PC-9 (cell line): Measurements from ENCODE around the gene ROPN1B. TPM values are rescaled to one million over a fixed set of nuclear protein-coding genes. Genes with fewer than 3 reads are reported as not detected.
"Not testable (repeated sequence)": the region's sequence is repeated elsewhere in the genome, so short reads cannot be mapped to it uniquely, and the experiment has no call there.

ENCODE experiments used
- BruUV-seq: library from RNA; stranded (reverse); fragments of 400-500 nt; replicated peaks from 2 replicates; lab custom pipeline; 2021; lab: Mats Ljungman, UMichigan
- CTCF ChIA-PET: fragments of 300-600 bp; sonication (Branson Sonifier 250); formaldehyde crosslinking; loops from one replicate; lab custom pipeline; 2022; ENCODE audit warnings: antibody characterized with exemption; lab: Charles Lee
- POLR2A ChIA-PET: fragments of 300-600 bp; sonication (Branson Sonifier 250); formaldehyde crosslinking; loops from one replicate; lab custom pipeline; 2022; ENCODE audit warnings: antibody characterized with exemption; ENCODE audit not compliant: unreplicated experiment; lab: Charles Lee
- DNase-seq, 2 experiments: peaks; one replicate each; pipeline versions ENCODE4 v3.0.0 to v3.0.0-alpha.2; 2015 to 2022; ENCODE audit warnings: mixed read lengths in 1 of 2
- H2AFZ ChIP-seq: fragments of 200-600 bp; sonication (generic); 2 replicates; pipeline ENCODE4 v1.8.1; 2017; ENCODE audit warnings: antibody characterized with exemption
- H3F3A ChIP-seq: fragments of 200-600 bp; sonication (generic); 2 replicates; pipeline ENCODE4 v1.8.1; 2017; ENCODE audit warnings: antibody characterized with exemption, mild to moderate bottlenecking, low read depth; ENCODE audit not compliant: insufficient read depth
- H3K27ac ChIP-seq: fragments of 200-600 bp; sonication (generic); 2 replicates; pipeline ENCODE4 v1.6.1; 2016; ENCODE audit warnings: mixed run types
- H3K27me3 ChIP-seq: fragments of 200-600 bp; sonication (generic); 2 replicates; pipeline ENCODE4 v1.6.1; 2016; ENCODE audit warnings: low read depth, mixed run types; ENCODE audit not compliant: insufficient read depth
- H3K36me3 ChIP-seq: fragments of 200-600 bp; sonication (generic); 2 replicates; pipeline ENCODE4 v1.6.1; 2016; ENCODE audit warnings: low read depth, mixed run types
- H3K4me1 ChIP-seq: fragments of 200-600 bp; sonication (generic); replicated peaks from 2 replicates; pipeline ENCODE4 v1.6.1; 2016; ENCODE audit warnings: mixed run types; ENCODE audit not compliant: insufficient read depth
- H3K4me2 ChIP-seq: fragments of 200-600 bp; sonication (generic); 2 replicates; pipeline ENCODE4 v1.6.1; 2017; ENCODE audit warnings: mixed run types
- H3K4me3 ChIP-seq: fragments of 200-600 bp; sonication (generic); 2 replicates; pipeline ENCODE4 v1.6.1; 2016; ENCODE audit warnings: mixed run types
- H3K79me2 ChIP-seq: fragments of 200-600 bp; sonication (generic); 2 replicates; pipeline ENCODE4 v1.6.1; 2017; ENCODE audit warnings: low read depth, mixed run types
- H3K9me2 ChIP-seq: fragments of 200-600 bp; sonication (generic); 2 replicates; pipeline ENCODE4 v1.8.1; 2017; ENCODE audit warnings: mild to moderate bottlenecking; ENCODE audit not compliant: insufficient read depth
- H3K9me3 ChIP-seq: fragments of 200-600 bp; sonication (generic); 2 replicates; pipeline ENCODE4 v1.8.1; 2016; ENCODE audit warnings: low read depth; ENCODE audit not compliant: insufficient read depth
- H4K20me1 ChIP-seq: fragments of 200-600 bp; sonication (generic); 2 replicates; pipeline ENCODE4 v1.8.1; 2017; ENCODE audit not compliant: insufficient read depth
- intact Hi-C: fragments of 100-400 bp; cut with micrococcal nuclease; formaldehyde crosslinking; loops from one replicate; pipeline ENCODE4 v1.10.0; 2022; ENCODE audit not compliant: unreplicated experiment
- total RNA-seq: library from RNA; stranded (reverse); gene quantifications from 2 replicates; pipeline ENCODE4 v1.2.3, GENCODE V29; 2021
- TF ChIP-seq, protein P1 (sequence below): fragments of 200-600 bp; sonication (generic); conservative IDR thresholded peaks from 2 replicates; pipeline ENCODE4 v1.6.1; 2017; ENCODE audit warnings: mixed run types, antibody characterized with exemption, mild to moderate bottlenecking, moderate library complexity

ROPN1B gene
- total RNA-seq, 1 experiment from 2014 or later: 0.85 TPM

GRCh38 chr3:125935252-125935874 is 33.6 kb upstream of the ROPN1B start:
- H3F3A ChIP-seq, H3K9me3 ChIP-seq, H3K36me3 ChIP-seq, H3K4me3 ChIP-seq, BruUV-seq, H3K27ac ChIP-seq, H3K4me1 ChIP-seq, H4K20me1 ChIP-seq, H3K9me2 ChIP-seq, H2AFZ ChIP-seq, H3K79me2 ChIP-seq, H3K27me3 ChIP-seq: not testable (repeated sequence)
- DNase-seq: peak; percentile 63 to 65
- POLR2A ChIA-PET: interaction anchor here (0.6 kb wide), 1 partner anchor 52 kb away, joined by 3 read pairs; no protein-coding TSS in a partner anchor
- CTCF ChIA-PET: interaction anchor here (0.6 kb wide), 1 partner anchor 219 kb away, joined by 3 read pairs; no protein-coding TSS in a partner anchor
- H3K4me2 ChIP-seq: peak overlapping the region; percentile 45
- intact Hi-C loops: loop anchor here (2.0 kb wide), 2 partner anchors 145 to 193 kb away; no protein-coding TSS in a partner anchor

DNA sequence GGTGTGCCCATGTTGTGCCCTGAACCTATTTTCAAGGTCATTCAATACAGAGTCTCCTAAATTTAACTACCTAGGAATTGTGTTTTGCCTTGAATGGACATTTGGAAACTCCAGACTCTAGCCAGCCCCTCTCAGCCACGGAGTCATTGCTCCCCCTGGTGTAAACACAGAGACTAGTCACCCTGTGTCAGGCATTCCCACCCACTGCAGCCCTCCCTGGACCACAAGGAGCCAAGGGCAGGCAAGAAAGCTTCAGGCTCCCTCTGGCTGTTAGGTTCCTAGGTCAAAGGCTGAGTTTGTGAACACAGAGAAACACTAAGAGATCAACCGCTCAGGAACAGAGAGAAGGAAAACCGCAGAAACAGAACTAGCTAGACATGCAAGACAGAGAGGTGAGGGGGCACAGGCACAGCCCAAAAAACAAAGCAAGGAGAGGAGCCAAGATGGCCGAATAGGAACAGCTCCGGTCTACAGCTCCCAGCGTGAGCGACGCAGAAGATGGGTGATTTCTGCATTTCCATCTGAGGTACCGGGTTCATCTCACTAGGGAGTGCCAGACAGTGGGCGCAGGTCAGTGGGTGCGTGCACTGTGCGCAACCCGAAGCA is 32.7 kb upstream of the ROPN1B start:
- H3K4me2 ChIP-seq, H3F3A ChIP-seq, intact Hi-C loops, H3K27me3 ChIP-seq, H3K79me2 ChIP-seq, DNase-seq, H4K20me1 ChIP-seq, H2AFZ ChIP-seq, POLR2A ChIA-PET, H3K9me2 ChIP-seq, BruUV-seq, CTCF ChIA-PET, H3K36me3 ChIP-seq, H3K4me3 ChIP-seq, H3K9me3 ChIP-seq, H3K4me1 ChIP-seq, H3K27ac ChIP-seq: not testable (repeated sequence)
- TF ChIP-seq, protein P1, sequence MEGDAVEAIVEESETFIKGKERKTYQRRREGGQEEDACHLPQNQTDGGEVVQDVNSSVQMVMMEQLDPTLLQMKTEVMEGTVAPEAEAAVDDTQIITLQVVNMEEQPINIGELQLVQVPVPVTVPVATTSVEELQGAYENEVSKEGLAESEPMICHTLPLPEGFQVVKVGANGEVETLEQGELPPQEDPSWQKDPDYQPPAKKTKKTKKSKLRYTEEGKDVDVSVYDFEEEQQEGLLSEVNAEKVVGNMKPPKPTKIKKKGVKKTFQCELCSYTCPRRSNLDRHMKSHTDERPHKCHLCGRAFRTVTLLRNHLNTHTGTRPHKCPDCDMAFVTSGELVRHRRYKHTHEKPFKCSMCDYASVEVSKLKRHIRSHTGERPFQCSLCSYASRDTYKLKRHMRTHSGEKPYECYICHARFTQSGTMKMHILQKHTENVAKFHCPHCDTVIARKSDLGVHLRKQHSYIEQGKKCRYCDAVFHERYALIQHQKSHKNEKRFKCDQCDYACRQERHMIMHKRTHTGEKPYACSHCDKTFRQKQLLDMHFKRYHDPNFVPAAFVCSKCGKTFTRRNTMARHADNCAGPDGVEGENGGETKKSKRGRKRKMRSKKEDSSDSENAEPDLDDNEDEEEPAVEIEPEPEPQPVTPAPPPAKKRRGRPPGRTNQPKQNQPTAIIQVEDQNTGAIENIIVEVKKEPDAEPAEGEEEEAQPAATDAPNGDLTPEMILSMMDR: peak; percentile 49; the same call in 1 of the 2 replicates

DNA sequence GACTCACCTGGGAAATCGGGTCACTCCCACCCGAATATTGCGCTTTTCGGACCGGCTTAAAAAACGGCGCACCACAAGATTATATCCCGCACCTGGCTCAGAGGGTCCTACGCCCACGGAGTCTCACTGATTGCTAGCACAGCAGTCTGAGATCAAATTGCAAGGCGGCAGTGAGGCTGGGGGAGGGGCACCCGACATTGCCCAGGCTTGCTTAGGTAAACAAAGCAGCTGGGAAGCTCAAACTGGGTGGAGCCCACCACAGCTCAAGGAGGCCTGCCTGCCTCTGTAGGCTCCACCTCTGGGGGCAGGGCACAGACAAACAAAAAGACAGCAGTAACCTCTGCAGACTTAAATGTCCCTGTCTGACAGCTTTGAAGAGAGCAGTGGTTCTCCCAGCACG is 32.1 kb upstream of the ROPN1B start:
- H3K9me2 ChIP-seq, intact Hi-C loops, H3K4me2 ChIP-seq, H3K79me2 ChIP-seq, H3K9me3 ChIP-seq, H4K20me1 ChIP-seq, H3K27ac ChIP-seq, H2AFZ ChIP-seq, H3K36me3 ChIP-seq, CTCF ChIA-PET, H3K4me1 ChIP-seq, BruUV-seq, H3F3A ChIP-seq, H3K27me3 ChIP-seq, H3K4me3 ChIP-seq, POLR2A ChIA-PET: not testable (repeated sequence)
- peak in 1 of 2 experiments; percentile 52 for DNase-seq

GRCh38 chr3:125947806-125948205 is 21.2 kb upstream of the ROPN1B start:
- H4K20me1 ChIP-seq, H3F3A ChIP-seq, H3K79me2 ChIP-seq, H3K27ac ChIP-seq, H3K4me1 ChIP-seq, H2AFZ ChIP-seq, H3K36me3 ChIP-seq, H3K9me3 ChIP-seq, H3K9me2 ChIP-seq, BruUV-seq, H3K4me2 ChIP-seq, intact Hi-C loops, POLR2A ChIA-PET, H3K4me3 ChIP-seq, CTCF ChIA-PET: not testable (repeated sequence)
- DNase-seq: peak in 1 of 2 experiments; percentile 51
- H3K27me3 ChIP-seq: peaks cover 27% of the 10 kb centered on the region

GRCh38 chr3:125948901-125949300 is 20.1 kb upstream of the ROPN1B start:
- POLR2A ChIA-PET, H4K20me1 ChIP-seq, H3K79me2 ChIP-seq, BruUV-seq, H3K4me2 ChIP-seq, H3K36me3 ChIP-seq, H3F3A ChIP-seq, H3K9me3 ChIP-seq, H3K27ac ChIP-seq, DNase-seq, CTCF ChIA-PET, H2AFZ ChIP-seq, H3K9me2 ChIP-seq, H3K4me1 ChIP-seq, intact Hi-C loops, H3K4me3 ChIP-seq: not testable (repeated sequence)
- peaks cover 23% of the 10 kb centered on the region for H3K27me3 ChIP-seq

- H3K9me3 ChIP-seq, H3K4me2 ChIP-seq, H2AFZ ChIP-seq, CTCF ChIA-PET, DNase-seq, POLR2A ChIA-PET, H3K27ac ChIP-seq, H3K79me2 ChIP-seq, H3F3A ChIP-seq, H4K20me1 ChIP-seq, H3K36me3 ChIP-seq, BruUV-seq, H3K9me2 ChIP-seq, intact Hi-C loops, H3K4me3 ChIP-seq, H3K4me1 ChIP-seq: not testable (repeated sequence)
- peaks cover 14% of the 10 kb centered on the region; the same call in 1 of the 2 replicates for H3K27me3 ChIP-seq
These were observed 17.8 kb upstream of the ROPN1B start for GRCh38 chr3:125951176-125951575.
